HepG2 (cell line): Measurements from ENCODE around the gene GUCY2C. TPM values are rescaled to one million over a fixed set of nuclear protein-coding genes. Genes with fewer than 3 reads are reported as not detected.

Source experiments
- ADNP ChIP-seq: sonication (generic); formaldehyde crosslinking; IDR thresholded peaks from 2 replicates; pipeline ENCODE4 v1.4.0; 2020; ENCODE audit warnings: missing genetic modification reagents
- CCAR2 ChIP-seq: fragments of 200-400 bp; formaldehyde crosslinking; optimal IDR thresholded peaks from 2 replicates; pipeline ENCODE3; 2018; ENCODE audit warnings: low read depth, mild to moderate bottlenecking, low read length, moderate library complexity
- CREB1 ChIP-seq, 2 experiments: fragments of 450-650 bp in 1 of 2; IDR thresholded peaks; 2 replicates each; pipeline ENCODE4 v1.6.1; 2016 to 2017; ENCODE audit warnings: control low read depth in 1 of 2, mild to moderate bottlenecking in 1 of 2, missing compliant biosample characterization in 1 of 2, missing genetic modification characterization in 1 of 2
- E2F1 ChIP-seq: sonication (generic); formaldehyde crosslinking; IDR thresholded peaks from 2 replicates; pipeline ENCODE4 v1.5.0; 2020; ENCODE audit warnings: missing genetic modification reagents
- GATAD1 ChIP-seq: IDR thresholded peaks from 2 replicates; pipeline ENCODE4 v1.6.1; 2016; ENCODE audit warnings: missing genetic modification reagents, missing compliant biosample characterization
- NCOA1 ChIP-seq: sonication (generic); formaldehyde crosslinking; IDR thresholded peaks from 2 replicates; pipeline ENCODE4 v1.9.0; 2021; ENCODE audit warnings: missing genetic modification reagents
- NR2F6 ChIP-seq, 2 experiments: IDR thresholded peaks; 2 replicates each; pipeline ENCODE4 v1.6.1; 2016; ENCODE audit warnings: antibody characterized with exemption in 1 of 2, mild to moderate bottlenecking in 1 of 2
- POLR2AphosphoS5 ChIP-seq: IDR thresholded peaks from 2 replicates; pipeline ENCODE4 v1.6.1; 2012; ENCODE audit warnings: low read depth, low read length
- SOX13 ChIP-seq, 3 experiments: fragments of 450-650 bp in 1 of 3; sonication (generic) in 1 of 3; formaldehyde crosslinking in 1 of 3; IDR thresholded peaks in 2 of 3; conservative IDR thresholded peaks in 1 of 3; 2 replicates each; pipeline versions ENCODE4 v1.5.0 to v1.6.1; 2016 to 2020; ENCODE audit warnings: antibody characterized with exemption in 1 of 3, mild to moderate bottlenecking in 1 of 3, missing compliant biosample characterization in 1 of 3, missing genetic modification reagents in 1 of 3, moderate library complexity in 1 of 3
- UBTF ChIP-seq: sonication (generic); formaldehyde crosslinking; IDR thresholded peaks from 2 replicates; pipeline ENCODE4 v1.4.0; 2020; ENCODE audit warnings: mild to moderate bottlenecking, missing genetic modification reagents
- ZFX ChIP-seq: sonication (generic); formaldehyde crosslinking; IDR thresholded peaks from 2 replicates; pipeline ENCODE4 v1.4.0; 2020; ENCODE audit warnings: mild to moderate bottlenecking, low read depth, missing genetic modification reagents, moderate library complexity
- ZNF382 ChIP-seq: sonication (generic); formaldehyde crosslinking; IDR thresholded peaks from 2 replicates; pipeline ENCODE4 v1.5.0; 2020; ENCODE audit warnings: missing genetic modification reagents, mild to moderate bottlenecking, borderline replicate concordance
- ZNF83 ChIP-seq: sonication (generic); formaldehyde crosslinking; IDR thresholded peaks from 2 replicates; pipeline ENCODE4 v1.4.0; 2020; ENCODE audit warnings: missing genetic modification reagents, mild to moderate bottlenecking, borderline replicate concordance
- ZNF878 ChIP-seq: sonication (generic); formaldehyde crosslinking; IDR thresholded peaks from 2 replicates; pipeline ENCODE4 v1.8.1; 2023; ENCODE audit warnings: mild to moderate bottlenecking, missing genetic modification reagents, moderate library complexity
- polyA plus RNA-seq, 8 experiments: library from polyadenylated mRNA; depleted of rRNA in 3 of 8; stranded (reverse) in 7 of 8; unstranded in 1 of 8; fragments of >200 nt; fragmentation: Illumina TruSeq in 4 of 8; extraction: Trizol in 4 of 8; gene quantifications; 2 replicates each; pipeline versions ENCODE4 v1.2.1 to v1.2.3, GENCODE V29; 2011 to 2016; ENCODE audit warnings: low read depth in 4 of 8, missing spikeins in 1 of 8, mixed read lengths in 1 of 8; ENCODE audit not compliant: insufficient read depth in 1 of 8
- total RNA-seq, 5 experiments: library from RNA; depleted of rRNA; stranded (reverse); fragments of >200 nt; fragmentation: Illumina TruSeq; extraction: Trizol; gene quantifications; 2 replicates each; pipeline ENCODE4 v1.2.3, GENCODE V29; 2016; ENCODE audit warnings: low read depth in 1 of 5
- TF ChIP-seq, protein P1 (sequence below): sonication (generic); formaldehyde crosslinking; IDR thresholded peaks from 2 replicates; pipeline ENCODE4 v1.4.0; 2020; ENCODE audit warnings: missing genetic modification reagents, borderline replicate concordance
- TF ChIP-seq, protein P2 (sequence below): IDR thresholded peaks from 2 replicates; pipeline ENCODE4 v1.6.1; 2016; ENCODE audit warnings: missing genetic modification reagents, missing compliant biosample characterization

The GUCY2C gene
- total and polyA plus RNA-seq, 2 of the 13 experiments (the other 11 are each of a cell fraction or from before 2014, with no cell fraction given): not detected

- TF ChIP-seq, protein P1, sequence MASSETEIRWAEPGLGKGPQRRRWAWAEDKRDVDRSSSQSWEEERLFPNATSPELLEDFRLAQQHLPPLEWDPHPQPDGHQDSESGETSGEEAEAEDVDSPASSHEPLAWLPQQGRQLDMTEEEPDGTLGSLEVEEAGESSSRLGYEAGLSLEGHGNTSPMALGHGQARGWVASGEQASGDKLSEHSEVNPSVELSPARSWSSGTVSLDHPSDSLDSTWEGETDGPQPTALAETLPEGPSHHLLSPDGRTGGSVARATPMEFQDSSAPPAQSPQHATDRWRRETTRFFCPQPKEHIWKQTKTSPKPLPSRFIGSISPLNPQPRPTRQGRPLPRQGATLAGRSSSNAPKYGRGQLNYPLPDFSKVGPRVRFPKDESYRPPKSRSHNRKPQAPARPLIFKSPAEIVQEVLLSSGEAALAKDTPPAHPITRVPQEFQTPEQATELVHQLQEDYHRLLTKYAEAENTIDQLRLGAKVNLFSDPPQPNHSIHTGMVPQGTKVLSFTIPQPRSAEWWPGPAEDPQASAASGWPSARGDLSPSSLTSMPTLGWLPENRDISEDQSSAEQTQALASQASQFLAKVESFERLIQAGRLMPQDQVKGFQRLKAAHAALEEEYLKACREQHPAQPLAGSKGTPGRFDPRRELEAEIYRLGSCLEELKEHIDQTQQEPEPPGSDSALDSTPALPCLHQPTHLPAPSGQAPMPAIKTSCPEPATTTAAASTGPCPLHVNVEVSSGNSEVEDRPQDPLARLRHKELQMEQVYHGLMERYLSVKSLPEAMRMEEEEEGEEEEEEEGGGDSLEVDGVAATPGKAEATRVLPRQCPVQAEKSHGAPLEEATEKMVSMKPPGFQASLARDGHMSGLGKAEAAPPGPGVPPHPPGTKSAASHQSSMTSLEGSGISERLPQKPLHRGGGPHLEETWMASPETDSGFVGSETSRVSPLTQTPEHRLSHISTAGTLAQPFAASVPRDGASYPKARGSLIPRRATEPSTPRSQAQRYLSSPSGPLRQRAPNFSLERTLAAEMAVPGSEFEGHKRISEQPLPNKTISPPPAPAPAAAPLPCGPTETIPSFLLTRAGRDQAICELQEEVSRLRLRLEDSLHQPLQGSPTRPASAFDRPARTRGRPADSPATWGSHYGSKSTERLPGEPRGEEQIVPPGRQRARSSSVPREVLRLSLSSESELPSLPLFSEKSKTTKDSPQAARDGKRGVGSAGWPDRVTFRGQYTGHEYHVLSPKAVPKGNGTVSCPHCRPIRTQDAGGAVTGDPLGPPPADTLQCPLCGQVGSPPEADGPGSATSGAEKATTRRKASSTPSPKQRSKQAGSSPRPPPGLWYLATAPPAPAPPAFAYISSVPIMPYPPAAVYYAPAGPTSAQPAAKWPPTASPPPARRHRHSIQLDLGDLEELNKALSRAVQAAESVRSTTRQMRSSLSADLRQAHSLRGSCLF (CRISPR knock-in tag): no peak
- TF ChIP-seq NCOA1 (CRISPR knock-in tag) (no peak), UBTF (CRISPR knock-in tag) (no peak), POLR2AphosphoS5 (no peak), ZNF83 (CRISPR knock-in tag) (no peak), ZFX (CRISPR knock-in tag) (no peak), NR2F6 (IDR thresholded peaks at IDR 0.05) (peak; percentile 35; the same call in 1 of the 2 replicates), NR2F6 (CRISPR knock-in tag; IDR thresholded peaks at IDR 0.05) (peak; percentile 47; the same call in 1 of the 2 replicates), ADNP (CRISPR knock-in tag) (0 out of 2 replicates have a peak, but pooled peaks have one; percentile 24), CREB1 (IDR thresholded peaks at IDR 0.05) (no peak), CREB1 (CRISPR knock-in tag; IDR thresholded peaks at IDR 0.05) (peak; percentile 28; the same call in 1 of the 2 replicates), ZNF382 (no peak), CCAR2 (no peak), GATAD1 (CRISPR knock-in tag) (no peak), ZNF878 (CRISPR knock-in tag) (no peak), E2F1 (no peak), SOX13 (IDR thresholded peaks at IDR 0.05) (no peak), SOX13 (CRISPR knock-in tag; conservative IDR thresholded peaks at IDR 0.05 in 1 of 2, IDR thresholded peaks at IDR 0.05 in 1 of 2) (peak in 1 of 2 experiments; percentile 54; a peak in 1 of 4 replicates)
- TF ChIP-seq, protein P2, sequence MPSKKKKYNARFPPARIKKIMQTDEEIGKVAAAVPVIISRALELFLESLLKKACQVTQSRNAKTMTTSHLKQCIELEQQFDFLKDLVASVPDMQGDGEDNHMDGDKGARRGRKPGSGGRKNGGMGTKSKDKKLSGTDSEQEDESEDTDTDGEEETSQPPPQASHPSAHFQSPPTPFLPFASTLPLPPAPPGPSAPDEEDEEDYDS (CRISPR knock-in tag): no peak
Observed at GRCh38 chr12:14741153-14741552, 44.8 kb upstream of the GUCY2C start (continued).
